H54 (cell line): ENCODE measurements around the gene ATAD2B.

Experiments used
- DNase-seq: peaks from one replicate; pipeline ENCODE4 v3.0.0; 2011; ENCODE audit warnings: low spot score, mixed read lengths; ENCODE audit not compliant: insufficient read length
- FAIRE-seq: peaks from 3 replicates; lab custom pipeline; 2011; peaks lifted over from hg19 to GRCh38; lab: Jason Lieb, UNC
- POLR2A ChIP-seq: IDR thresholded peaks from 2 replicates; pipeline ENCODE4 v1.6.1; 2011; ENCODE audit warnings: low read depth, mild to moderate bottlenecking, low read length

ATAD2B gene

DNA sequence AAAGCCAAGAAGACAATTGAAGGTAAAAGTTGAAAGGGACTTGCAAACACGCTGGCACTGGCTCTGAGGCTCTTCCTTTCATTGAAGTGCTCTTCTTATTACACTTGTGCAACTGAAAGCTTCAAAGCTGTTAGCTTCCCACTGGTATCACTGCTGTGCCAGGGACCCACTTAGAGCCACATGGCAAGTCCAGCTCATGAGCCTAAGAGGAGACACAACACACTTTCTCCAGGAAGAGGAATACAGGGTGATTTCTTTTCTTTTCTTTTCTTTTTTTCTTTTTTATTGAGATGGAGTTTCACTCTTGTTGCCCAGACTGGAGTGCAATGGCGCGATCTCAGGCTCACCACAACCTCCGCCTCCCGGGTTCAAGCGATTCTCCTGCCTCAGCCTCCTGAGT is 218.2 kb downstream of the ATAD2B start:
- no peak for FAIRE-seq
- no peak for TF ChIP-seq POLR2A
- no peak for DNase-seq

DNA sequence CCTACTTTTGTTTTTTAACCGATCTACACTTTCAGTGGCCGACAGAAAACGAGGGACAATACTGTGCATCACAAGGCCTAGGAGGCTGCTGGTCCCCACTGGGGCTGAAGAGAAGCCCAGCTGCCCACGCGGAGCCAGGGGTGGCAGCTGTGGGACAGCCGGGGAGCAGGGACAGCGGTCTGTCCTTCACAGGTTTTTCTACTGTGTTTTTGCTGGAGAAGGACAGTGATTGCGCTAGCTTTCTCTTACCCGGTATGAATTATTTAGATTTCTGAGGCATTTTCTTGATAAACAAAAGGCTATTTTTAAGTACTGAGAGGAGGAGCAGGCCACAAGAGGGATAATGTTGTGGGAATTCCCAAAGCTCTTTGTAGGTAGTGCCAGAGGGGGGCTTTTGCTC is 219.8 kb downstream of the ATAD2B start:
- FAIRE-seq, result no peak
- no peak for TF ChIP-seq POLR2A
- no peak for DNase-seq

- FAIRE-seq, result no peak
- DNase-seq, result no peak
- TF ChIP-seq POLR2A, result no peak
Measured at GRCh38 chr2:23706613-23707078, 220.3 kb downstream of the ATAD2B start.

GRCh38 chr2:23705771-23706612 is 220.9 kb downstream of the ATAD2B start:
- FAIRE-seq (no peak), DNase-seq (no peak)
- no peak for TF ChIP-seq POLR2A

- TF ChIP-seq POLR2A, result no peak
- DNase-seq (no peak), FAIRE-seq (no peak)
Measured at GRCh38 chr2:23703583-23704385, 223.1 kb downstream of the ATAD2B start.

DNA sequence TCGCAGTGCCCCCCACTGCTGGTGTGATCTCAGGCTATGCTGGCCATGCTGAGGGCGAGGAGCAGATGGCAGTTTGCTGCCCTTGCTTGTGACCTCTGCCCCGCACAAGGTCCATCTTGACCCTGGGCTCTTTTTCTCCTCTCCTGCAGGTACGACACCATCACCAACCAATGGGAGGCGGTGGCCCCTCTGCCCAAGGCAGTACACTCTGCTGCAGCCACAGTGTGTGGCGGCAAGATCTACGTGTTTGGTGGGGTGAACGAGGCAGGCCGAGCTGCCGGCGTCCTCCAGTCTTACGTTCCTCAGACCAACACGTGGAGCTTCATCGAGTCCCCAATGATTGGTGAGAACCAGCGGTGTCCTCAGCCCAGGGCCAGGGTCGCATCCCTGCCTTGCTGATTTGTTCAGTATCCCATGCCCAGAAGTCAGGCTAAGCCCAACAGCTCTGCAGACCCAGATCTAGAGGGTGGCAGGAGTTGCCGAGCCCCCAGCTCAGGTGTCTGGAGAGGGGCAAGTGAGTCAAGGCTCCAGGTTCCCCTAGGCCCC is 223.8 kb downstream of the ATAD2B start:
- TF ChIP-seq POLR2A, result no peak
- FAIRE-seq (no peak), DNase-seq (no peak)

GRCh38 chr2:23700627-23701026 is 226.3 kb downstream of the ATAD2B start:
- no peak for DNase-seq
- FAIRE-seq, result no peak
- no peak for TF ChIP-seq POLR2A

DNA sequence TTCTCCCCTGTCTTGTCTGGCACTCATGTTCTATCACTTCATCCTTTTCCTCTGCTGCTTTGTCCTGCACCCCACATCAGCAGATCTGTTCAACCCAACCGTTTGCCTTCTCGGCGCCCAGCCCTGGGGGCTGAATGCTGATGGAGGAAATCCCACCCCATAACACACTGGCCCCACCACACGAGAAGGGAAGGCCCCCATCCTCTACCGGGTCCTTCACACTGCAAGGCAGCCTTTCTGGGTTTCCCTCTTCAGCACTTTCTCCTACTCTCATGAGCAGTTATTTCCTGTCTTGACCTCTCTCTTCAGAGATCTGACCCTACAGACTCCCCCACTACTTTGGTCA is 227.4 kb downstream of the ATAD2B start:
- no peak for FAIRE-seq
- DNase-seq, result no peak
- TF ChIP-seq POLR2A, result no peak

GRCh38 chr2:23698721-23699579 is 228.0 kb downstream of the ATAD2B start:
- TF ChIP-seq POLR2A, result no peak
- no peak for DNase-seq
- no peak for FAIRE-seq
